GM06990 (cell line): ENCODE data around the gene CUTC.

ENCODE experiments used
- DNase-seq: peaks from one replicate; pipeline ENCODE4 v3.0.0-alpha.2; 2011; ENCODE audit not compliant: insufficient read length; ENCODE audit errors: extremely low read depth
- H3K27me3 ChIP-seq: replicated peaks from 2 replicates; pipeline ENCODE4 v1.6.0; 2011; ENCODE audit warnings: low read length; ENCODE audit not compliant: control insufficient read depth, insufficient read depth
- H3K36me3 ChIP-seq: 2 replicates; pipeline ENCODE4 v1.5.1; 2011; ENCODE audit warnings: low read length; ENCODE audit not compliant: control insufficient read depth, insufficient read depth
- H3K4me3 ChIP-seq: replicated peaks from 2 replicates; pipeline ENCODE4 v1.5.1; 2011; ENCODE audit warnings: low read depth, mild to moderate bottlenecking, control low read depth, low read length
- CTCF ChIP-seq: IDR thresholded peaks from 2 replicates; pipeline ENCODE4 v1.5.1; 2011; ENCODE audit warnings: low read length, control low read depth, mild to moderate bottlenecking, inconsistent platforms; ENCODE audit not compliant: insufficient read depth, poor library complexity, severe bottlenecking

CUTC gene

GRCh38 chr10:99781734-99782429 is 49.8 kb downstream of the CUTC start:
- no peak for TF ChIP-seq CTCF
- no peak overlapping the region for H3K4me3 ChIP-seq
- DNase-seq, result no peak
- no peaks in the 10 kb centered on the region for H3K36me3 ChIP-seq
- no peaks in the 10 kb centered on the region for H3K27me3 ChIP-seq

- no peaks in the 10 kb centered on the region for H3K36me3 ChIP-seq
- no peak for TF ChIP-seq CTCF
- no peak for DNase-seq
These were observed 50.6 kb downstream of the CUTC start, which contains the start of gene ABCC2 for GRCh38 chr10:99782447-99783286. Gene ABCC2, plus strand, starts transcription at chr10:99782640. Its CDS starts 205 bp downstream, at chr10:99782845.

GRCh38 chr10:99784016-99784726 is 52.1 kb downstream of the CUTC start:
- TF ChIP-seq CTCF, result no peak
- no peak for DNase-seq
- Histone ChIP-seq H3K36me3 (no peaks in the 10 kb centered on the region), H3K27me3 (no peaks in the 10 kb centered on the region), H3K4me3 (no peak overlapping the region)

More at GRCh38 chr10:99782447-99783286, 50.6 kb downstream of the CUTC start, which contains the start of gene ABCC2:
- Histone ChIP-seq H3K27me3 (no peaks in the 10 kb centered on the region), H3K4me3 (no peak within 1 kb of the TSS)

GRCh38 chr10:99784727-99785441 is 52.9 kb downstream of the CUTC start:
- H3K36me3 ChIP-seq, result no peaks in the 10 kb centered on the region
- H3K27me3 ChIP-seq, result no peaks in the 10 kb centered on the region
- TF ChIP-seq CTCF, result no peak
- no peak for DNase-seq
- no peak overlapping the region for H3K4me3 ChIP-seq

GRCh38 chr10:99785646-99786045 is 53.6 kb downstream of the CUTC start:
- no peaks in the 10 kb centered on the region for H3K27me3 ChIP-seq
- TF ChIP-seq CTCF, result no peak
- no peaks in the 10 kb centered on the region for H3K36me3 ChIP-seq
- DNase-seq, result no peak
- H3K4me3 ChIP-seq, result no peak overlapping the region
